Measurements from ENCODE around the gene ATP2B2.

The ATP2B2 gene

GRCh38 chr3:10529809-10530208 lies 24.4 kb upstream of the ATP2B2 start:
- DNase-seq: no peak

- no peak for DNase-seq
Observed at GRCh38 chr3:10528046-10528445, 22.7 kb upstream of the ATP2B2 start.

- DNase-seq: no peak
Observed at GRCh38 chr3:10527295-10528001, 22.1 kb upstream of the ATP2B2 start.

GRCh38 chr3:10526366-10526765 lies 21.0 kb upstream of the ATP2B2 start:
- DNase-seq: no peak

GRCh38 chr3:10524799-10525301 lies 19.5 kb upstream of the ATP2B2 start:
- DNase-seq: no peak

- DNase-seq: no peak
Observed at GRCh38 chr3:10524270-10524669, 18.9 kb upstream of the ATP2B2 start.

- DNase-seq: no peak
Observed at GRCh38 chr3:10523561-10523960, 18.2 kb upstream of the ATP2B2 start.

- DNase-seq: no peak
Observed at GRCh38 chr3:10522646-10523303, 17.4 kb upstream of the ATP2B2 start.

- DNase-seq: no peak
Observed at GRCh38 chr3:10521772-10522441, 16.5 kb upstream of the ATP2B2 start.

- DNase-seq: no peak
Observed at GRCh38 chr3:10520072-10520471, 14.7 kb upstream of the ATP2B2 start.

- DNase-seq: no peak
Observed at GRCh38 chr3:10519236-10519635, 13.8 kb upstream of the ATP2B2 start.

- DNase-seq: no peak
Observed at GRCh38 chr3:10518506-10519150, 13.2 kb upstream of the ATP2B2 start.

- no peak for DNase-seq
Observed at GRCh38 chr3:10517627-10518026, 12.2 kb upstream of the ATP2B2 start.

GRCh38 chr3:10516544-10517452 lies 11.4 kb upstream of the ATP2B2 start:
- no peak for DNase-seq

- DNase-seq: no peak
Observed at GRCh38 chr3:10515884-10516495, 10.6 kb upstream of the ATP2B2 start.

- no peak for DNase-seq
Observed at GRCh38 chr3:10515396-10515795, 10.0 kb upstream of the ATP2B2 start.

GRCh38 chr3:10514407-10515069 lies 9.2 kb upstream of the ATP2B2 start:
- DNase-seq: no peak

- no peak for DNase-seq
Observed at GRCh38 chr3:10513306-10513705, 7.9 kb upstream of the ATP2B2 start.

GRCh38 chr3:10512687-10513086 lies 7.3 kb upstream of the ATP2B2 start:
- DNase-seq: no peak

GRCh38 chr3:10511809-10512494 lies 6.6 kb upstream of the ATP2B2 start:
- no peak for DNase-seq
